Measurements from ENCODE around the gene KIAA1210.

The KIAA1210 gene

GRCh38 chrX:119094819-119095218 lies 32.8 kb downstream of the KIAA1210 start:
- TF ChIP-seq CTCF (IDR thresholded peaks at IDR 0.05; ENCODE audit: low read depth, low read length): no peak
- H3K4me3 ChIP-seq (ENCODE audit: low read depth, low read length): no peak overlapping the region

GRCh38 chrX:119093991-119094735 lies 33.4 kb downstream of the KIAA1210 start:
- TF ChIP-seq CTCF (IDR thresholded peaks at IDR 0.05; ENCODE audit: low read depth, low read length): no peak

GRCh38 chrX:119090627-119091026 lies 37.0 kb downstream of the KIAA1210 start:
- TF ChIP-seq CTCF (IDR thresholded peaks at IDR 0.05; ENCODE audit: low read depth, low read length): no peak
- no peak overlapping the region for H3K4me3 ChIP-seq (ENCODE audit: low read depth, low read length)

More at GRCh38 chrX:119093991-119094735, 33.4 kb downstream of the KIAA1210 start:
- no peak overlapping the region for H3K4me3 ChIP-seq (ENCODE audit: low read depth, low read length)

GRCh38 chrX:119089619-119090018 lies 38.0 kb downstream of the KIAA1210 start:
- TF ChIP-seq CTCF (IDR thresholded peaks at IDR 0.05; ENCODE audit: low read depth, low read length): no peak
- no peak overlapping the region for H3K4me3 ChIP-seq (ENCODE audit: low read depth, low read length)

GRCh38 chrX:119087121-119087520 lies 40.5 kb downstream of the KIAA1210 start:
- H3K4me3 ChIP-seq (ENCODE audit: low read depth, low read length): no peak overlapping the region
- TF ChIP-seq CTCF (IDR thresholded peaks at IDR 0.05; ENCODE audit: low read depth, low read length): no peak

- no peak overlapping the region for H3K4me3 ChIP-seq (ENCODE audit: low read depth, low read length)
- TF ChIP-seq CTCF (IDR thresholded peaks at IDR 0.05; ENCODE audit: low read depth, low read length): no peak
Measured at GRCh38 chrX:119084766-119085165, 42.8 kb downstream of the KIAA1210 start.

GRCh38 chrX:119082278-119082677 lies 45.3 kb downstream of the KIAA1210 start:
- TF ChIP-seq CTCF (IDR thresholded peaks at IDR 0.05; ENCODE audit: low read depth, low read length): no peak
- no peak overlapping the region for H3K4me3 ChIP-seq (ENCODE audit: low read depth, low read length)
